Bronchial epithelial cell (primary cell): ENCODE measurements around the gene BATF. TPM values are rescaled to one million over a fixed set of nuclear protein-coding genes. Genes with fewer than 3 reads are reported as not detected.

Experiments
- DNase-seq: peaks from one replicate; pipeline ENCODE4 v3.0.0-alpha.2; 2010; ENCODE audit warnings: low read depth
- FAIRE-seq: peaks from 2 replicates; lab custom pipeline; 2011; peaks lifted over from hg19 to GRCh38; lab: Jason Lieb, UNC
- H3K27me3 ChIP-seq: 2 replicates; pipeline ENCODE4 v1.5.1; 2011; ENCODE audit warnings: low read length; ENCODE audit not compliant: control insufficient read depth, insufficient read depth
- H3K36me3 ChIP-seq: 2 replicates; pipeline ENCODE4 v1.5.1; 2011; ENCODE audit warnings: low read length; ENCODE audit not compliant: control insufficient read depth, insufficient read depth
- H3K4me3 ChIP-seq: 2 replicates; pipeline ENCODE4 v1.5.1; 2011; ENCODE audit warnings: mild to moderate bottlenecking, low read depth, low read length, control low read depth
- total RNA-seq: library from RNA; depleted of rRNA; stranded (reverse); fragments of >200 nt; gene quantifications from 2 replicates; pipeline ENCODE4 v1.2.1, GENCODE V29; 2014
- TF ChIP-seq, protein P1 (sequence below): IDR thresholded peaks from 2 replicates; pipeline ENCODE4 v1.5.1; 2011; ENCODE audit warnings: mild to moderate bottlenecking, moderate library complexity, low read length, control low read depth, inconsistent platforms; ENCODE audit not compliant: insufficient read depth, severe bottlenecking

BATF gene
- total RNA-seq, 1 donor from 2014 or later, result 3.4 TPM

DNA sequence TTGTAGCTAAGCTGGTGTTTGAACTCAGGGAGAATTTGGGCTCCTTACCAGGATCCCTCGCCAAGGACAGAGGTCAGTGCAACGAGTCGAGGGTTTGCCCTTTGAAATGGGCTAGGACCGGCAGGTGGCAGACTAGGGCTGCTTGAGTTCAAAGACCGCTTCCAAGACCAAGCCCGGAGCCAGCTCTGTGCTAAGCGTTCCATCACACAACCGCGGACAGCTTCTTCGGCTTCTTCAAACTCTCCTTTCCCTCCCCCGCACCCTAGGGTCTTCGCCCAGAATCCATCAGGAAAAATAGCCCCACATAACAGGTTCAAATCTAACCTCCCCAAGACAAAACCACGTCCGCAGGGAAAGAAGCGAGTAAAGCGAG, 55.4 kb downstream of the BATF start:
- peak; percentile 43 for FAIRE-seq
- no peaks in the 10 kb centered on the region for H3K27me3 ChIP-seq

DNA sequence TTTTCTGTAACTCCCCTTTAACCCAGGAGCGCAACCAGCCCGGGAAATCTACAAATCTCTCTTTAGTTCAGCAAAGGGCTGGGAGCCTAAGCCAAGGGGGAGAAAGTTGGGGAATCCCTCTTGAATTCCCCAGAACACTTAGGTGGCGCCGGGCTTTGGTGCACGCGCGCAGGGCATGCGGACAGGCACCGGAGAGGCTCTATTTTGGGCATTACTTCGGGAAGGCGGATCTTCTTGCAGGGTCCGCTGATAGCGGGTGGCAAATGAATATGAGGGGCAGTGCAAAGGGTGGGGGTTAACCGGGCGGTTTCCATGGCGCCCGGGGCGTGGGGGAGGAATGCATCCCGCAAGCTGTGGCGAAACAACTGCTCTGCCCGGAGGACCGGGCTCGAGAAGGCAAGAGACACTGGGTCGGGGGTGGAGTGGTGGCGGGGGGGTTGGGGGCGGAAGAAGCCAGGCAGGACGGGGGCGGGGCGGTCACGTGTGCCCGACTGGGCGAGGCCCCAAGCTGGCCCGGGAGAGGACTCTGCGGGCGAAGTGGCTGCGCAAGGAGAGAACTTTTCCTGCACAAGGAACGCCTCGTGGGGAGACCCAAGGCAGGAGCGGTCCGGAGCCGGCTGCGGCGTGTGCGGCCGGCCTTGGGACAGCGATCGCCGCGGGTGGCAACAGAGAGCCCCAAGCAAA, 56.0 kb downstream of the BATF start, which contains the start of gene FLVCR2:
Gene FLVCR2 (plus strand): TSS at position 519 of the 684 bp plus-strand sequence. CDS start 353 bp downstream, outside the sequence.
- Histone ChIP-seq H3K27me3 (no peaks in the 10 kb centered on the region), H3K4me3 (peak within 1 kb of the TSS; percentile 45), H3K36me3 (no peaks in the 10 kb centered on the region)
- TF ChIP-seq, protein P1, sequence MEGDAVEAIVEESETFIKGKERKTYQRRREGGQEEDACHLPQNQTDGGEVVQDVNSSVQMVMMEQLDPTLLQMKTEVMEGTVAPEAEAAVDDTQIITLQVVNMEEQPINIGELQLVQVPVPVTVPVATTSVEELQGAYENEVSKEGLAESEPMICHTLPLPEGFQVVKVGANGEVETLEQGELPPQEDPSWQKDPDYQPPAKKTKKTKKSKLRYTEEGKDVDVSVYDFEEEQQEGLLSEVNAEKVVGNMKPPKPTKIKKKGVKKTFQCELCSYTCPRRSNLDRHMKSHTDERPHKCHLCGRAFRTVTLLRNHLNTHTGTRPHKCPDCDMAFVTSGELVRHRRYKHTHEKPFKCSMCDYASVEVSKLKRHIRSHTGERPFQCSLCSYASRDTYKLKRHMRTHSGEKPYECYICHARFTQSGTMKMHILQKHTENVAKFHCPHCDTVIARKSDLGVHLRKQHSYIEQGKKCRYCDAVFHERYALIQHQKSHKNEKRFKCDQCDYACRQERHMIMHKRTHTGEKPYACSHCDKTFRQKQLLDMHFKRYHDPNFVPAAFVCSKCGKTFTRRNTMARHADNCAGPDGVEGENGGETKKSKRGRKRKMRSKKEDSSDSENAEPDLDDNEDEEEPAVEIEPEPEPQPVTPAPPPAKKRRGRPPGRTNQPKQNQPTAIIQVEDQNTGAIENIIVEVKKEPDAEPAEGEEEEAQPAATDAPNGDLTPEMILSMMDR, result no peak
- FAIRE-seq (no peak), DNase-seq (peak; percentile 27)

More for the DNA sequence above, 55.4 kb downstream of the BATF start:
- H3K4me3 ChIP-seq, result peak overlapping the region; percentile 45
- DNase-seq, result peak; percentile 73
- TF ChIP-seq, protein P1, result peak; percentile 95
- H3K36me3 ChIP-seq, result no peaks in the 10 kb centered on the region

DNA sequence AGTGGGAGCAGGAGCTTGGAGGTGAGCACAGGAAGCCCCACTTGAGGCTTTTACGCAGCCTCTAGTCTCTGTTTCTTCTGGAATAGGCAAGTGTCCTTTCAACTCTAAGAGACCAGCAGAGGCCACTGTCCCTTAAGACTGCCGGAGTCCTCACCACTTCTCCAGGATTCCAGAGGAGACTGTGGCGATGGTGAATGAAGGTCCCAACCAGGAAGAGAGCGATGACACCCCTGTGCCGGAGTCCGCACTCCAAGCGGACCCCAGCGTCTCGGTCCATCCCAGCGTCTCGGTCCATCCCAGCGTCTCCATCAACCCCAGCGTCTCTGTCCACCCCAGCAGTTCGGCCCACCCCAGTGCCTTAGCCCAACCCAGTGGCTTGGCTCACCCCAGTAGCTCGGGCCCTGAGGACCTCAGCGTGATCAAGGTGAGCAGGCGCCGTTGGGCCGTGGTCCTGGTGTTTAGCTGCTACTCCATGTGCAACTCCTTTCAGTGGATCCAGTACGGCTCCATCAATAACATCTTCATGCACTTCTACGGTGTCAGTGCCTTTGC, 56.6 kb downstream of the BATF start:
- H3K27me3 ChIP-seq, result no peaks in the 10 kb centered on the region
- TF ChIP-seq, protein P1, result no peak
- FAIRE-seq (no peak), DNase-seq (peak; percentile 16)
- peak overlapping the region; percentile 45 for H3K4me3 ChIP-seq
- no peaks in the 10 kb centered on the region for H3K36me3 ChIP-seq

DNA sequence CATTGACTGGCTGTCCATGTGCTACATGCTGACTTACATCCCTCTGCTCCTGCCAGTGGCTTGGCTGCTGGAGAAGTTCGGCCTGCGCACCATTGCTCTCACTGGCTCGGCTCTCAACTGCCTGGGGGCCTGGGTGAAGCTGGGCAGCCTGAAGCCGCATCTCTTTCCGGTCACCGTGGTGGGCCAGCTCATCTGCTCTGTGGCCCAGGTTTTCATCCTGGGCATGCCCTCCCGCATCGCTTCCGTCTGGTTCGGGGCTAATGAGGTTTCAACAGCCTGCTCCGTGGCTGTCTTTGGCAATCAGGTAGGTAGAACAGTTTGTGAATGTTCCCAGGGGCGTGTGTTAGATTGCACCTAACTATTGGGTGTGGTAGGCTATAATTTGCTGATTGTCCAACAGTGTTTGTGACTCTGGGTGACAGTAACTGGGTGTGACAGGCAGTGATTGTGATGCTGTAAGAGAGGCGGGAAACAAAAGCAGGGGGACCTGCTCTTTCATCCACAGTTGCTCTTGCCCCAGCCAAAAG, 57.1 kb downstream of the BATF start:
- FAIRE-seq, result no peak
- no peak for DNase-seq
- Histone ChIP-seq H3K4me3 (peak overlapping the region; percentile 45), H3K36me3 (no peaks in the 10 kb centered on the region), H3K27me3 (no peaks in the 10 kb centered on the region)
- TF ChIP-seq, protein P1, result no peak

DNA sequence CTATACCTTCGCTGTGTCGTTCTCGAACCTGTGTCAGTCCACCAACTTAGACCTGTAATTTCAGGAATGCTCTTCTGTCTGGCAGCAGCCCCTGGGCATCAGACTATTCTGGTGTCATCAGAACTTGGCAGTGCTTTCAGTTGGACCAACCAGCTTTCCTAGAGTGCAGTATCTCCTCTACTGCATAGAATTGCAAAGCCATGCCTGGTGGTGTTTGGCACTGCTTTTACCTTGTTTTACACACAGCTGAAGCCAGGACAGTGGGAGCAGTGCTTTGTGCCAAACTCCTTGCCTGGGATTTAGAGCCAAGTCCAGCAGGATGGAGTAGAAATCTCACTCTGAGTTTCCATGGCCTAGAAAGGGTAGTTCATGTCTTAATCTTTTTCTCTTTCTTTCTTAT, 57.6 kb downstream of the BATF start:
- FAIRE-seq (no peak), DNase-seq (no peak)
- Histone ChIP-seq H3K36me3 (no peaks in the 10 kb centered on the region), H3K4me3 (no peak overlapping the region), H3K27me3 (no peaks in the 10 kb centered on the region)
- TF ChIP-seq, protein P1, result no peak
